HG03060 (cell line): Measurements from ENCODE around the gene SLC66A3.
"Not testable (repeated sequence)": the region's sequence is repeated elsewhere in the genome, so short reads cannot be mapped to it uniquely, and the experiment has no call there.

ENCODE experiments used
- ATAC-seq: cut with Tn5 transposase; IDR thresholded peaks from one replicate; pipeline ENCODE4 v1.9.1; 2021; ENCODE audit warnings: low read depth, moderate number of reproducible peaks; ENCODE audit not compliant: unreplicated experiment

SLC66A3 gene

DNA sequence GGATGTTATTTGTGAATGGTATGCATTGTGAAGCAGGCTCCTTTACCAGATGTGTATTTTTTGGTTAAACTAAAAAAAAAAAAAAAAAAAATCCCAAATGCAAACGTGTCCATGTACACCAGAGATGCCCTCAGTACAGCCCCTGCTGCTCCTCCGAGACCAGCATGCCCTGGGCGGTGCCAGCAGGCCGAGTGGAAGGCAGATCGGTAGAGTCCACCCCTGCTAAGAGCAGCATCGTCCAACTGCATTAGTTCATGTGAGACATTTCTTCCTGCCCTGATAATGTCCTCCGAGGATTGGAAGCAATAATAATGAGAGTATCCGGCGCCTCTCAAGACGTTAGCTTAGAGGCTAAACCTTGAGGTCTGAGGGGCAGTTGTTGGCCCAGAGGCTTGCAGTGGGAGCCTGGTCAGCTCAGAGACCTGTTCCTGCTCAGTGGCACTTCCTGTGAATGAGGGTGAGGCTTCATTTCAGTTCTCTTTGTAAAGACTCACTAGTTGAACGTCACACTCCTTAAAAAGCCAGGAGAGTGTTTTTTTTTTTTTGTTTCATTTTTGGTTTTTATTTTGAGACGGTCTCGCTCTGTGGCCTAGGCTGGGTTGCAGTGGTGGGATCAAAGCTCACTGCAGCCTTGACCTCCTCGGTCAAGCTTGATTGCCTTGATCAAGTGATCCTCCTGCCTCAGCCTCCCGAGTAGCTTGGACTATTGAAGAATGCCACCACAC lies 5.6 kb downstream of the SLC66A3 start:
- peak; percentile 67 for ATAC-seq

DNA sequence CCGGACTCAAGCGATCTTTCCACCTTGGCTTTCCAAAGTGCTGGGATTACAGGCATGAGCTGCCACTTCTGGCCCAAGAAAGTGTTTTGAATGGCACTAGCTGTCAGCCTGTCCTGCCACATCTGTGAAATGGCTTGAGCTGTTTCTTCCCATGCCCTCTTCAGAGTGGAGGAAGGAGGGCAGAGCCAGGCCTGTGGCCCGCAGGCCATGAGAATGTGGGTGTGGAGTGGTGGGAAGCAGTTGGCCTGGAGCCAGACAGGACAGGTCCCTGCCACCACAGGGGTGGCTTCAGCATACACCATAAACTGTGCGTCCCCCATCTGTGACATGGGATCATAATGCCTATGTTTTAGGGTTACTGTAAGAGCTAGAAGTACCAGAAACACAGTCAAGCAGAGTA lies 6.5 kb downstream of the SLC66A3 start:
- no peak for ATAC-seq

DNA sequence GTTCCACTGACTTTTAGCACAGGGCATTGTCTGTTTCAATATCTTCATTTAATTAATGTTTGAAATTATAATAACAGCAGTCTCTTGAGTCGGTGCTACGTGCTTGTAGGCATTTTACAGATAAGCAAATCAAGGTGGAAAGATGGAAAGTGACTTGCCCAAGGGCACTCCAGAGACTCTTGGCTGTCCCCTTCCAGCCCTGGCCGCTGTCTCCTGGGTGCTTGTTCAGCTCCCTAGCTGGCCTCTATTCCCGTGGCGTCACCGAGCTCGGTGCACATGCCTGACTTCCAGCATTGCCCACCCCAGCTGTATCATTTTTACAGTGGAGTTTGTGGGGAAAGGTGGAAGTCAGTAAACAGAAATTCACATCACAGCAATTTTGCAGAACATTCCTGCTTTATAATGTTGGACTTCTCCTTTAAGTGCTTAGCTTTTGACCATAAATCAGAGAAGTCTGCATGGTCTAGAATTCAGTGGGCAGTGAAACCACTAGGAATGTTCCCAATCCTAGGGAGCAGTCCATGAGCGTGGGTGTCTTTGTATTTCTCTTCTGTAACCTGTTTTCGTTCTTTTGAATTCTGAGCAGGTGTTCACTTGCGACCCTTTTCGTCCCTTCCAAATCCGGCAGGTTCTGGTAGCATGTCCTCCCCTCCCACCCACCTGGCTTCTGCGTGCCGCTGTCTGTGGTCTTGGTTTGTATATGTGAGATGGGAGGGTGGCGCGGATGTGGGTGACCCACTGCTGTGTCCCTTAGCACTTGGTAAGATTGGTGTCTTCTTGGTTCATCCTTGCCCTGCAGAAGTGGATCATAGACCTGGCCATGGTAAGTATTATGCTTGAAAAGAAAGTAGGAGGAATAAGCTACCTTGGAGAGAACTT lies 8.4 kb downstream of the SLC66A3 start:
- ATAC-seq, result no peak

DNA sequence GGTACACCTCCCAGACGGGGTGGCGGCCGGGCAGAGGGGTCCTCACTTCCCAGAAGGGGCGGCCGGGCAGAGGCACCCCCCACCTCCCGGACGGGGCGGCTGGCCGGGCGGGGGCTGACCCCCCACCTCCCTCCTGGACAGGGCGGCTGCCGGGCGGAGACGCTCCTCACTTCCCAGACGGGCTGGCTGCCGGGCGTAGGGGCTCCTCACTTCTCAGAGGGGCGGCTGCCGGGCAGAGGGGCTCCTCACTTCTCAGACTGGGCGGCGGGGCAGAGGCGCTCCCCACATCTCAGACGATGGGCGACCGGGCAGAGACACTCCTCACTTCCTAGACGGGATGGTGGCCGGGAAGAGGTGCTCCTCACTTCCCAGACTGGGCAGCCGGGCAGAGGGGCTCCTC lies 9.8 kb downstream of the SLC66A3 start:
- not testable (repeated sequence) for ATAC-seq

DNA sequence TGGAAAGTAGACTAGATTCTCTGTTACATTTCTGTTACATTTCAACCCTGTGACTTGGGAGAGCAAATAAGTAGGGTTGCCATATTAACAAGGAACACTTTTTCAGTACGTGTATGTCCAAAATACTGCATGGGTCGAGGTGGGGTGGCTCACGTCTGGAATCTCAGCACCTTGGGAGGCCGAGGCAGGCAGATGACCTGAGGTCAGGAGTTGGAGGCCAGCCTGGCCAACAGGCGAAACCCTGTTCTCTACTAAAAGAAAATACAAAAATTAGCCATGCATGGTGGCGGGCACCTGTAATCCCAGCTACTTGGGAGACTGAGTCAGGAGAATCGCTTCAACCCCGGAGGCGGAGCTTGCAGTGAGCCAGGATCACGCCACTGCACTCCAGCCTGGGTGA lies 11.2 kb downstream of the SLC66A3 start:
- no peak for ATAC-seq

DNA sequence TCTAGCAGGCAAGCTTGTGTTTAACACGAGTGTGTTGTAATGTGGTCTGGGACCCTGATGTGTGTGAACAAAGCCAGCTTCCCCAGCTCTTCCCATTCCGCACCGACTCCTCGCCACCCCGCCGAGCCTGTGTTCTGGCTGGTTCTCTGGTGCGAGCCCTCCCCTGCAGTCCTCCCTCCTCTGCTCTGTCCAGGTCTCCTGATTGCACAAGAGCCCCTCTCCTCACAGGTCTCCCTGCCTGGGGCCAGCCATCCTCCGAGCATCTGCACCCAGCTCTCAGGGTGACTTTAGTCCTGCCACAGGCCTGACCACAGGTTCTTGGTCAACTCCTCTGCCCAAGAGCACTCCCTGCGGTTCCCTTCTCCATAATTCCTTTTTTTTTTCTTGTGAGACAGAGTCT lies 13.2 kb downstream of the SLC66A3 start:
- ATAC-seq, result no peak

DNA sequence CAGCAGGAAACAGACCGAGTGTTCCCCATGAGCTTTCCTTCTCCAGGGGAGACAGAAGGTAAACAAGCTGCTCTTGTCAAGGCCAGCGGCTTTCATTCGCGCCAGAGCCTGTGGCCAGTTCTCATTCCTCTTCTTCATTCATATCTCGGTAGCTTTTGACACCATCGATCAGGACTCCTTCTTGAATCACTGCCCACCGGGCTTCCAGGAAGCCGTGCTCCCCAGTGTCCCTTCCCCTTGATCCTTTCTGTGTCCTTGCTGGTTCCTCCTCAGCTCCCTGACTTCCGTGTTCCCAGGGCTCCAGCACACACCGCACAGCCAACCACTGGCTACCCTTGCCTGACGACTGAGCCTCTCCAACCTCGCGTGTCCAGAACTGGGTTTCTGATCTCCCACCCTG lies 14.1 kb downstream of the SLC66A3 start:
- no peak for ATAC-seq

DNA sequence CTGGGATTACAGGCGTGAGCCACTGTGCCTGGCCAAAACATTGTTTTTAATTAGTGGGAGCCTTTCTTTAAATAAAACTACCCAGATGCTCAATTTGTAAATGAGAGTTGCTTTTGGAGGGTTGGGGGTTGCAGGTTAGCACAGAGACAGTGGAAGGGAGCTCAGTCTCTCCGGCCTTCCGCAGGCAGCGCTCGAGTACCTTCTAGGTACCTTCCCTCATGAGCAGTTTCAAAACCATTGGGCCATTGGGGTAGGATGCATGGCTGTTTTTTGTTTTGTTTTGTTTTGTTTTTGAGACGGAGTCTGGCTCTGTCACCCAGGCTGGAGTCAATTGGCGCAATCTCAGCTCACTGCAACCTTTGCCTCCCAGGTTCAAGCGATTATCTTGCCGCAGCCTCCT lies 19.0 kb downstream of the SLC66A3 start:
- no peak for ATAC-seq

DNA sequence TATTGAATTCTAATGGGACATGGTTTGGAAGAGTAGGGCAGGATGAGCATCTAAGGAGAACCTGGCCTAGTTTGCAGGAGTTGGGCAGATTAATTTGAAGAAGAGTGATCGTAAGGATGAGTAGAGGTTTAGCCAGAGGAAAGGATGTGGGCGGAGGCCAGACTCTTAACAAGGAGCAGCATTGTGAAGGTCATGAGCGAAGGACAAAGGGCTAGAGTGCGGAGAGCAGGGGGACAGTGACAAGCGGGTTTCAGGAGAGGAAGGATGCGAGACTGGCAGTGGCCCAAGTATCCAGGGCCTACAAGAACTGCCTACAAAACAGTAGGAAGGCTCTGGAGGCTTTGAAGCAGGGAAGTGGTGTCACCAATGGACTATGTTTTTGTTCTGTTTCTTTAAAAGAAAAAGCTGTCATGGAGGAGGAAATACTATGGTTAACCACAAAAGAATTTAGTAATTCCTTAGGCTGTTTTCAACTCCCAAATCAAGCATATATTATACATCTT lies 20.1 kb downstream of the SLC66A3 start:
- ATAC-seq, result no peak

DNA sequence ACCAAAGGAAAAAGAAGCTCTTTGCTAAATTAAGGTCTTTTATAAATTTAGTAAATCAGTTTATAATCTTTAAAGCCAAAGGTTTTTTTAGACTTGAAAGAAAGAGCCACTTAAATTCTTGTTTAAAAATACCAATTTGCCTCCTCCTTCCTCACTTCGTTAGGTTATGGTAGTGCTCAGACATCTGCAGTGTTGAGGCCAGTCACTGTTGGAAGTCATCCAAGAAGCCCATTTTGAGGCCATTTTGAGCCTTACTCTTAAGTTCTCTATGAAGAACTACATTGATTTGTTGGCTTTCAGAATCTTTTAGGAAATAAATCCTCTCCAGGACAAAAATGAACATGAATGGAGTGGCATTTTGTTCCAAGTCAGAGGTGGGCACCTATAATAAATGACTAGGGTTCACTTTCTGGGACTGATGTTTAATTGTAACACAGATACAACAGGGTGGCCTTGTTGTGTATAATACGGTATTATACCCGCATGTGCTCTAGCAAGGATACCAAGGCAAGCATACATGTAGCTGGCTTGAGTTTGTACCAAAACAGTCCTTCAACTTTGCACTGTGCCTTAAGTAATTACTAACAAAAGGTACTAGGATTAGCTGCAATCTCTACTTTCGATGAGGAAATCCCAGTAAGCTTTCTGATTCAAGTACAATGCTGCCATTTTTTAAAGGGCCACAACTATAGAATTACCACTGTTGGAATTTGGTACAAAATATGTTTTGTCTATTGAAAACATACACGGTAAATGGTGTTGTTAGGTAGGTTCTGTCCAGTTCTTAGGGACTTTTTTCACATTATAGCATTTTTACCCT lies 22.8 kb downstream of the SLC66A3 start:
- ATAC-seq, result no peak

DNA sequence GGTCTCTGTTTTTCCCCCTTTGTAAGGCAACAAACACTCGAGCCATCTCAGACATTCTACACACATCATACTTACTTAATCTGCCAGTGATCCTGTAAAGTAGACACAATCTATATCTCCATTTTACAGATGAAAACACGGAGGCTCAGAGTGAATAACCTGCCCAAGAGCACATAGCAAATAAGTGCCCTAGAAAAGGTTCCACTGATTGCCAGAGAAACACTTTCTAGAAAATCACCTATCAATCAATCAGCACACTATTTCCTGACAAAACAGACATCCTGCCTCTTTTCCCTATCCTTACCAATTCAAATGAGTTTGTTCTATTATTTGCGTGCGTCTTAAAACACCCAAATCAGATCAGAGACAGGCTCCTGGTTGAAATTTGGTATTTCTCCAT lies 23.9 kb downstream of the SLC66A3 start:
- no peak for ATAC-seq

DNA sequence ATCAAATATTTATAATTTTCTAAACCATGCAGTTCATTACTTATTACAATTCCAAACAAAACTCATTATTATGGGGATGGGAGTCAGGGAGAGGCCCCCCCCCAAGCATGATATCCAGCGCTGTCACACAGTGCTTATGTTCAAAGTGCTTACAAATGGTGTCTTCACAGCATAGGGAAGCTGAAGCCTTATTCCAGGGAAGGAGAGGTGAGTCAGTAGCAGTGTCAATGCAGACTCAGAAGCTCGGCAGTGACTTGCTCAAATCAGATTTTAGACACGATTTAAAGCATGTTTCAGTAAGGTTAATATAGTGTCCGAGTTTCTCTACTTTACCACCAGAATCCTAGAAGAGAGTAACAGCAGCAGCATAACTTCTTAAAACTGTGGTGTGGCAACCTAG lies 24.6 kb downstream of the SLC66A3 start:
- no peak for ATAC-seq

DNA sequence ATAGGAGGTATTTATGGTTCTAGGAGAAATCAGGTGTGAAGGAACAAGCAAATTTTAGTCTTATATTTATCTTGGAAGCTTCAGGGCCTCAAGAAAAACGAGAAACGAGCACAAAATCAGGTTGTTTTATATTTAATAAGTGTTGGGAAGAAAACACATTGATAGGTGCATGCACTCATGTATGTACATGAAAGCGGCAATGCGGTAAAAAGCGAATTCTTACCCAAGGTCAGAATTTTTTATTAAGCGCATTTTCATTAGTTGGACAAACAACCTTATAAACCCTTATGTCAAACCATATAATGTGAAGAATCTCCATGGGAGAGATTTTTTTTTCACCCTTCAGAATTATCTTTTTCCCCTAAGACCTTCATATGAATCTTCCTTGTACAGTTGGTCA lies 25.4 kb downstream of the SLC66A3 start:
- no peak for ATAC-seq

DNA sequence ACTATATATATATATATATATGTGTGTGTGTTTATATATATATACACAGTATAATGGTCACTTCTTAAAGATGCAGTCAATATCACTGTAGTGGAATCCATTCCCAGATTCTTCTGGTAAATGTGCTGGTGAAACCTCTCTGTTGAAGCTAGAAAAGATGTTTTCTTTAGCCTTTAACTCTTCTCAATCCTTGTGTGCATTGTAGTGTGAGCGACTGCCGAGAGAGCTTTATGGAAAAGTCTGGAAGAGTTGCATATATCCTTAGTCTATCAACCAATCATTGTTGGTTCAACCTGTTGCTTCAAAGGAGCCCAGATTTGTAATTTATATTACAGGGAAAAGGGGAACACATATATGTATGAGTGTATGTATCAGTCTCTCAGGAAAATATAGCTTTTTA lies 27.7 kb downstream of the SLC66A3 start:
- no peak for ATAC-seq

DNA sequence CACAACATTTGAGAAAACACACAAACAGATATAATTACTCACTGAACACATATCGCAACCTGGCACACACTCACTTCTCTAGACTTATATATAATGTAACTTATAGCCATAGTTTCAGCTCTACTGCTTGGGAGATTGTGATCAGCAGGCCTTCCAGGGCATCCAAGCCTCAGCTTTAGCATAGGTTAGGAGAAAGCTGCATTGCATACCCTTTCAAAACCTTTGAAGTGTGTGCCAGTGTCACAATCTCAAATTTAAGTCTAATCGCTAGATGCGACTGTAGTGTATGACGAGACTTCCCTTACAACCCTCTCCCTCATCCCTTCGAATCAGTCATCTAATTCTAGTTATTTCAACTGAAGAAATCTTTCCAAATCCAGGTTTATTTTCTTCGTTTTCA lies 30.9 kb downstream of the SLC66A3 start:
- ATAC-seq, result no peak

DNA sequence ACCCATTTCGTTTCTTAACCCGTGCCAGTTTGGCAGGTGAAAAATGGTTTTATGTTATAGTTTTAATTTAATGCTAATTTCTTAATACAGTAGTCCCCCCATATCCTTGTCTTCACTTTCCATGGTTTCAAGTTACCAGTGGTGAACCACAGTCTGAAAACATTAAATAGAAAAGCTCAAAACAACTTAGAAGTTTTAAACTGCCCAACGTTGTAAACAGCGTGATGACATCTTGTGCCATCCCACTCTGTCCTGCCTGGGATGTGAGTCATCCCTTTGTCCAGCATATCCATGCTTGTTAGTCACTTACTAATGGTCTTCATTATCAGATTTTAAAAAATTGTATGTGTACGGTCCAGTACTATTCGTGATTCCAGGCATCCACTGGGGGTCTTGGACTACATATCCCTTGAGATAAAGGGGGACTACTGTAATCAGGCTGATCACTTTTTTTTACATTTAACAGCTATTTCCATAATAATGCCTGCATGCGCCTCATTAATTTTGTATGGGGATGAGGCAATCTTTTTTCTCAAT lies 31.9 kb downstream of the SLC66A3 start:
- no peak for ATAC-seq

DNA sequence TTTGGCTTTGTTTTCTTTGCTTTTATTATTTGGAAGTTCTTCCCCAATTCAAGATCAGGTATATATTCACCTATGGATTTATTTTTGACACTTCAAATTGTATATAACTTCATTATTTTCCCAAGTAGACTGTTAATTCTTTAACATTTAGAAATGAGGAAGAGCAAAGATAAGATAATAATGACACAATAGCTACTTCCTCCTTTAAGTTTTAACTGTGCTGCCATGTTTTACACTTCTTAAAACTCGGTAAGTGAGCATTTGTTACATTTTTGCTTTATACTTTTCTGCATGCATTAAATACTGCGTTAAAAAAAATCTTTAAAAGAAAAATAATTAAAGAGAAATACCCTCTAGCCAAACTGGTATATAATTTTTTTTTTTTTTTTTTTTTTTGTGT lies 32.5 kb downstream of the SLC66A3 start:
- no peak for ATAC-seq

DNA sequence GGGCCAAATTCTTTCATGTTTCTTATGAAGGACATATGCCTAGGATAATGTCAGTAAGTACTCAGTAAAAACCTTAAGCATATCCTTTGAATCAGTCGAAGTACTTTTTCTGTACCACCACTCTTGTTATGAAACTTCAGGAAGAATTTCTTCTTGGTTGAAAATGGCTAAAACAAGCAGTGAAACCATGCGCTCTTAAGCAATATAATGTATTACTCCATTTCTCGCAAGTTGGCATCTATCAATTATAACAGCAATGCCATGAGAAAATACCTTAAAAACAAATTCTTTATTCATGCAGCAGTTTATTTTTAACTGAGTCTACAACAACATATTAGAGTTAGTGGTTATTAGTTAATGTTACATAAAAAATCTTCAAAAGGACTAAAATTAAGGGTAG lies 41.0 kb downstream of the SLC66A3 start:
- no peak for ATAC-seq

DNA sequence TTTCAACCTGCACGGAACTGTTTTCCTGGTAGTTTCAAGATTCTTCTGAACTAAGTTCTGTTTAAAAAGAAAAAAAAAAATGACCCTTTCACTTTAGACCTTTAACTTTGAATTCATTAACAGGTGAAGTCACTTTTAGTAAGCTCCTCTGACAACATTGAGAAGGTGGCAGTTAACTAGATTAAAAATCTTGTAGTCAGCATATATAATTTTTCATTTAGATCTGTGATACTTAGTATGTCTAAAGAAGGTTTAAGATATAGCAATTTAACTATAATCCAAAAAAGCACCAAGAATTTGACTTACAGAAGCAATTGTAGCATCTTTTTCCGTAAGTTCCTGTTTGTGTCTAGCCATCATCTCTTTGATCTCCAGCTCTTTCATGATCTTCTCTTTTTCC lies 45.4 kb downstream of the SLC66A3 start:
- no peak for ATAC-seq

DNA sequence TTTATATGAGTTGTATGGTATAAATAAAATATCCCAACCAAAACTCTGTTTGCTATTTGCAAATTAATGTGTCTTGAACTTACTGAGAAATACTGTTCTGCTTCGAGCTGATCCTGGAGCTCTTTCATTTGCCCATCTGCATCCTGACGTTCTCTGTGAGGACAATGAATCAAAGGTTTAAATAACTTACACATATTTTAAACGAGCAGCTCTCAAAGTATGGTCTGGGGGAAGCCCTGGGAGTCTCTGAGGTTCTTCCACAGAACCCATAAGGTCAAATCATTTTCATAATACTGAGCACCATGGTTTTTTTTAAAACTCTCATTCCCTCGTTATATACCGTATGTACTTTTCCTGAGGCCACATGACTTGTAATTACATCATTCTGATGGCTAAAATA lies 46.7 kb downstream of the SLC66A3 start:
- ATAC-seq, result no peak

DNA sequence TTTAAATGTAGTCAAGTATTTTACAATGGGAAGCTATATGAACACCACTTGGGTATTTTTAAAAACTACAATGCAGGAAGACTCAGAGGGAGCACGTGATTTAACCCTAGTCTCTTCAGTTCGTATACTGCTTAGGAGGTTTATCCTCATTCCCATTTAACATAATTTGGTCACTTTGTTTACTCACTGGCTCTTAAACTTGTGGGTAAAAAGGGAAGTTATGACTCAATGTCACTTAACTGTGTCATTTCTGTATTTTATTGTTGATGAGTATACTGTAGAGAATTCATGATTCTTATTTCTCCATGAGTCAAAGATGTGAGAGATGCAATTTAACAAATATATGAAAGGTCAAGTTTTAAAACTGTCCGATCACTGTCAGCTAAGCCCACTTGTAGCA lies 48.2 kb downstream of the SLC66A3 start:
- ATAC-seq, result peak; percentile 78
